MM.1S (cell line): ENCODE data around the gene IL1RL1.

Experiments used
- DNase-seq: peaks from one replicate; pipeline ENCODE4 v3.0.0-alpha.2; 2015
- H2AFZ ChIP-seq: fragments of 300-600 bp; sonication (generic); 2 replicates; pipeline ENCODE4 v1.6.0; 2016; ENCODE audit warnings: antibody characterized with exemption, low read length
- H3F3A ChIP-seq: fragments of 300-600 bp; sonication (generic); 2 replicates; pipeline ENCODE4 v1.6.1; 2016; ENCODE audit warnings: mild to moderate bottlenecking, antibody characterized with exemption, low read length, moderate library complexity, mixed read lengths; ENCODE audit not compliant: insufficient read depth
- H3K27ac ChIP-seq: fragments of 300-600 bp; sonication (generic); 2 replicates; pipeline ENCODE4 v1.5.1; 2016; ENCODE audit warnings: mild to moderate bottlenecking, low read length
- H3K27me3 ChIP-seq: fragments of 300-600 bp; sonication (generic); replicated peaks from 2 replicates; pipeline ENCODE4 v1.6.0; 2016; ENCODE audit warnings: low read length; ENCODE audit not compliant: insufficient read depth
- H3K36me3 ChIP-seq: fragments of 300-600 bp; sonication (generic); replicated peaks from 2 replicates; pipeline ENCODE4 v1.6.1; 2016; ENCODE audit warnings: mild to moderate bottlenecking, low read length, mixed read lengths; ENCODE audit not compliant: insufficient read depth
- H3K4me1 ChIP-seq: fragments of 300-600 bp; sonication (generic); 2 replicates; pipeline ENCODE4 v1.6.1; 2016; ENCODE audit warnings: low read length, mixed read lengths
- H3K4me2 ChIP-seq: fragments of 300-600 bp; sonication (generic); 2 replicates; pipeline ENCODE4 v1.6.0; 2016; ENCODE audit warnings: low read depth, low read length
- H3K4me3 ChIP-seq: fragments of 300-600 bp; sonication (generic); 2 replicates; pipeline ENCODE4 v1.5.1; 2016; ENCODE audit warnings: low read length, mixed read lengths
- H3K79me2 ChIP-seq: fragments of 300-600 bp; sonication (generic); 2 replicates; pipeline ENCODE4 v1.6.1; 2016; ENCODE audit warnings: mixed run types, low read length, mixed read lengths
- H3K9ac ChIP-seq: fragments of 300-600 bp; sonication (generic); 2 replicates; pipeline ENCODE4 v1.6.1; 2016; ENCODE audit warnings: low read length, mixed read lengths
- H3K9me2 ChIP-seq: fragments of 300-600 bp; sonication (generic); replicated peaks from 2 replicates; pipeline ENCODE4 v1.6.1; 2016; ENCODE audit warnings: mild to moderate bottlenecking, low read length, mixed read lengths; ENCODE audit not compliant: insufficient read depth
- H3K9me3 ChIP-seq: fragments of 300-600 bp; sonication (generic); replicated peaks from 2 replicates; pipeline ENCODE4 v1.6.1; 2016; ENCODE audit warnings: mild to moderate bottlenecking, low read length, mixed read lengths; ENCODE audit not compliant: insufficient read depth
- H4K20me1 ChIP-seq: fragments of 300-600 bp; sonication (generic); 2 replicates; pipeline ENCODE4 v1.6.1; 2016; ENCODE audit warnings: mild to moderate bottlenecking, low read length, moderate library complexity, mixed read lengths; ENCODE audit not compliant: insufficient read depth
- EZH2 ChIP-seq: fragments of 300-600 bp; sonication (generic); optimal IDR thresholded peaks from 2 replicates; pipeline ENCODE3; 2017; ENCODE audit warnings: low read depth, mild to moderate bottlenecking, antibody characterized with exemption, low read length, mixed read lengths
- EZH2phosphoT487 ChIP-seq: fragments of 300-600 bp; sonication (generic); IDR thresholded peaks from 2 replicates; pipeline ENCODE4 v1.6.1; 2018; ENCODE audit warnings: antibody characterized with exemption, low read length
- TF ChIP-seq, protein P1 (sequence below): fragments of 300-600 bp; sonication (generic); IDR thresholded peaks from 2 replicates; pipeline ENCODE4 v1.5.1; 2016; ENCODE audit warnings: antibody characterized with exemption, low read length, mixed read lengths

IL1RL1 gene

GRCh38 chr2:102266204-102266603 is 45.2 kb upstream of the IL1RL1 start:
- Histone ChIP-seq H3K27ac (no peak overlapping the region), H3K4me1 (no peaks in the 10 kb centered on the region), H3K36me3 (no peaks in the 10 kb centered on the region), H2AFZ (no peak overlapping the region), H3K79me2 (no peaks in the 10 kb centered on the region), H3K9me3 (no peaks in the 10 kb centered on the region), H3K9me2 (no peaks in the 10 kb centered on the region), H3K4me3 (no peak overlapping the region), H3F3A (no peaks in the 10 kb centered on the region), H3K4me2 (no peak overlapping the region), H4K20me1 (no peaks in the 10 kb centered on the region), H3K27me3 (no peaks in the 10 kb centered on the region), H3K9ac (no peak overlapping the region)
- DNase-seq, result no peak
- TF ChIP-seq, protein P1, sequence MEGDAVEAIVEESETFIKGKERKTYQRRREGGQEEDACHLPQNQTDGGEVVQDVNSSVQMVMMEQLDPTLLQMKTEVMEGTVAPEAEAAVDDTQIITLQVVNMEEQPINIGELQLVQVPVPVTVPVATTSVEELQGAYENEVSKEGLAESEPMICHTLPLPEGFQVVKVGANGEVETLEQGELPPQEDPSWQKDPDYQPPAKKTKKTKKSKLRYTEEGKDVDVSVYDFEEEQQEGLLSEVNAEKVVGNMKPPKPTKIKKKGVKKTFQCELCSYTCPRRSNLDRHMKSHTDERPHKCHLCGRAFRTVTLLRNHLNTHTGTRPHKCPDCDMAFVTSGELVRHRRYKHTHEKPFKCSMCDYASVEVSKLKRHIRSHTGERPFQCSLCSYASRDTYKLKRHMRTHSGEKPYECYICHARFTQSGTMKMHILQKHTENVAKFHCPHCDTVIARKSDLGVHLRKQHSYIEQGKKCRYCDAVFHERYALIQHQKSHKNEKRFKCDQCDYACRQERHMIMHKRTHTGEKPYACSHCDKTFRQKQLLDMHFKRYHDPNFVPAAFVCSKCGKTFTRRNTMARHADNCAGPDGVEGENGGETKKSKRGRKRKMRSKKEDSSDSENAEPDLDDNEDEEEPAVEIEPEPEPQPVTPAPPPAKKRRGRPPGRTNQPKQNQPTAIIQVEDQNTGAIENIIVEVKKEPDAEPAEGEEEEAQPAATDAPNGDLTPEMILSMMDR, result no peak
- TF ChIP-seq EZH2 (no peak), EZH2phosphoT487 (no peak)

DNA sequence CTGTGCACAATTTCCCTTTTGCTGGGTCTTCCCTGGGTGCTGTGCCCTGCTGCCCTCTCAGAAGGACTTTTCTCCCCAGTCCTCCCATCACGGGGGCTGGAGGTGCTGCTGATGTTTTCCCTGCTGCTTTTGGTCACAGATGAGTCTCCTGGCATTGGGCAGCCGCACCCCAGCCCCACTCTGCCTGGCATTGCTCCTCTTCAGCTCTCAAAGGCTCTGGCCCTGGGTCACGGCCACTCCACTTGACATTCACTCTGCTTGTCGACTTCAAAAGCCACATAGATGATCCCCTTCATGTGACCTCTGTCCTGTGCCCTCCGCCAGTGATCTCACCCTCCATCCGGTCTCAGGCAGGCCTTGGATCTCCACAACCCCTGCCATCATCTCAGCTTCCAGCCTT is 43.6 kb upstream of the IL1RL1 start:
- DNase-seq, result no peak
- Histone ChIP-seq H3K9me2 (no peaks in the 10 kb centered on the region), H3F3A (no peaks in the 10 kb centered on the region), H3K9me3 (no peaks in the 10 kb centered on the region), H3K4me1 (no peaks in the 10 kb centered on the region), H3K27ac (no peak overlapping the region), H3K4me2 (no peak overlapping the region), H3K27me3 (no peaks in the 10 kb centered on the region), H2AFZ (no peak overlapping the region), H3K4me3 (no peak overlapping the region), H4K20me1 (no peaks in the 10 kb centered on the region), H3K9ac (no peak overlapping the region), H3K79me2 (no peaks in the 10 kb centered on the region), H3K36me3 (no peaks in the 10 kb centered on the region)
- TF ChIP-seq EZH2phosphoT487 (no peak), EZH2 (no peak)
- TF ChIP-seq, protein P1, result no peak

GRCh38 chr2:102268510-102269199 is 42.7 kb upstream of the IL1RL1 start:
- Histone ChIP-seq H3K27ac (no peak overlapping the region), H3K9me3 (no peaks in the 10 kb centered on the region), H3K27me3 (no peaks in the 10 kb centered on the region), H2AFZ (no peak overlapping the region), H3F3A (no peaks in the 10 kb centered on the region), H3K4me2 (no peak overlapping the region), H3K9me2 (no peaks in the 10 kb centered on the region), H3K4me3 (no peak overlapping the region), H4K20me1 (no peaks in the 10 kb centered on the region), H3K36me3 (no peaks in the 10 kb centered on the region), H3K9ac (no peak overlapping the region), H3K4me1 (no peaks in the 10 kb centered on the region), H3K79me2 (no peaks in the 10 kb centered on the region)
- TF ChIP-seq, protein P1, result no peak
- TF ChIP-seq EZH2phosphoT487 (no peak), EZH2 (no peak)
- DNase-seq, result no peak
